H1 (cell line): Measurements from ENCODE around the gene IER5. TPM values are rescaled to one million over a fixed set of nuclear protein-coding genes. Genes with fewer than 3 reads are reported as not detected.

Experiments
- CTCF ChIA-PET: fragments of 300-600 bp; sonication (Branson Sonifier 250); formaldehyde crosslinking; loops from one replicate; lab custom pipeline; 2021; ENCODE audit not compliant: partially characterized antibody; lab: Charles Lee
- POLR2A ChIA-PET: fragments of 300-600 bp; sonication (Branson Sonifier 250); formaldehyde crosslinking; loops from one replicate; lab custom pipeline; 2021; ENCODE audit warnings: inconsistent platforms; ENCODE audit not compliant: partially characterized antibody; lab: Charles Lee
- DNase-seq, 2 experiments: peaks; one replicate each; pipeline versions ENCODE4 v3.0.0 to v3.0.0-alpha.2; 2010 to 2022; ENCODE audit warnings: low spot score in 2 of 2, low read depth in 1 of 2, mixed read lengths in 1 of 2
- FAIRE-seq: peaks from 2 replicates; lab custom pipeline; 2011; peaks lifted over from hg19 to GRCh38; lab: Jason Lieb, UNC
- H2AFZ ChIP-seq: 2 replicates; pipeline ENCODE4 v1.8.1; 2012; ENCODE audit warnings: low read length, inconsistent platforms
- H2AK5ac ChIP-seq: 2 replicates; pipeline ENCODE4 v1.6.1; 2013; ENCODE audit warnings: low read depth, low read length
- H2BK120ac ChIP-seq: replicated peaks from 2 replicates; pipeline ENCODE3; 2013; ENCODE audit warnings: low read depth, low read length, inconsistent platforms
- H2BK12ac ChIP-seq: 2 replicates; pipeline ENCODE4 v1.6.1; 2013; ENCODE audit warnings: low read depth, low read length
- H2BK15ac ChIP-seq: 2 replicates; pipeline ENCODE4 v1.6.1; 2013; ENCODE audit warnings: low read length
- H2BK20ac ChIP-seq: 2 replicates; pipeline ENCODE4 v1.6.1; 2013; ENCODE audit warnings: low read length
- H2BK5ac ChIP-seq: 2 replicates; pipeline ENCODE4 v1.6.1; 2013; ENCODE audit warnings: low read depth, low read length
- H3K14ac ChIP-seq: 2 replicates; pipeline ENCODE4 v1.6.1; 2013; ENCODE audit warnings: inconsistent platforms; ENCODE audit not compliant: insufficient read length
- H3K18ac ChIP-seq: 2 replicates; pipeline ENCODE4 v1.6.1; 2013; ENCODE audit warnings: low read length; ENCODE audit errors: extremely low read depth
- H3K23ac ChIP-seq: 2 replicates; pipeline ENCODE4 v1.6.1; 2013; ENCODE audit warnings: inconsistent platforms; ENCODE audit not compliant: insufficient read length
- H3K23me2 ChIP-seq: 2 replicates; pipeline ENCODE4 v1.6.1; 2013; ENCODE audit warnings: low read depth, low read length
- H3K27ac ChIP-seq: 2 replicates; pipeline ENCODE4 v1.6.1; 2011; ENCODE audit warnings: low read depth, low read length, inconsistent platforms
- H3K27me3 ChIP-seq, 4 experiments: replicated peaks in 1 of 4; 1 replicate in 1 of 4; 2 replicates in 3 of 4; pipeline versions ENCODE4 v1.6.1 to v1.8.1; 2011 to 2013; ENCODE audit warnings: low read length in 3 of 4, mild to moderate bottlenecking in 3 of 4, inconsistent platforms in 2 of 4, mixed read lengths in 2 of 4, moderate library complexity in 1 of 4; ENCODE audit not compliant: control insufficient read depth in 3 of 4, insufficient read depth in 3 of 4; ENCODE audit errors: extremely low read depth in 1 of 4
- H3K36me3 ChIP-seq, 4 experiments: 2 replicates each; pipeline versions ENCODE4 v1.6.1 to v1.8.1; 2011 to 2013; ENCODE audit warnings: mild to moderate bottlenecking in 4 of 4, low read length in 3 of 4, moderate library complexity in 2 of 4, control low read depth in 1 of 4, inconsistent platforms in 1 of 4; ENCODE audit not compliant: insufficient read depth in 4 of 4, control insufficient read depth in 2 of 4
- H3K4ac ChIP-seq: replicated peaks from 2 replicates; pipeline ENCODE3; 2013; ENCODE audit warnings: low read length, low read depth, mixed read lengths, inconsistent platforms; ENCODE audit not compliant: insufficient read length
- H3K4me1 ChIP-seq, 4 experiments: replicated peaks in 1 of 4; 1 replicate in 1 of 4; 2 replicates in 3 of 4; pipeline versions ENCODE4 v1.6.1 to v1.8.1; 2011 to 2013; ENCODE audit warnings: low read length in 3 of 4, inconsistent platforms in 2 of 4, mixed read lengths in 1 of 4; ENCODE audit not compliant: insufficient read depth in 4 of 4, control insufficient read depth in 3 of 4
- H3K4me2 ChIP-seq, 2 experiments: 2 replicates each; pipeline versions ENCODE4 v1.6.1 to v1.8.1; 2011 to 2013; ENCODE audit warnings: low read depth in 2 of 2, low read length in 2 of 2, control low read depth in 1 of 2, inconsistent platforms in 1 of 2, mild to moderate bottlenecking in 1 of 2; ENCODE audit not compliant: insufficient read depth in 1 of 2
- H3K4me3 ChIP-seq, 4 experiments: fragments of 200-600, 300-600 bp in 1 of 4; sonication (generic), shearing (Covaris generic), sonication (Bioruptor Twin) in 1 of 4; 2 replicates each; pipeline versions ENCODE4 v1.5.1 to v1.8.1; 2011 to 2016; ENCODE audit warnings: low read length in 4 of 4, low read depth in 3 of 4, control low read depth in 2 of 4, inconsistent platforms in 2 of 4, mild to moderate bottlenecking in 2 of 4, mixed read lengths in 1 of 4, moderate library complexity in 1 of 4; ENCODE audit not compliant: insufficient read depth in 2 of 4; ENCODE audit errors: extremely low read depth in 1 of 4
- H3K56ac ChIP-seq: replicated peaks from 2 replicates; pipeline ENCODE3; 2013; ENCODE audit warnings: low read depth, mild to moderate bottlenecking, mixed read lengths, low read length, inconsistent platforms; ENCODE audit not compliant: insufficient read length
- H3K79me1 ChIP-seq: 2 replicates; pipeline ENCODE4 v1.6.1; 2013; ENCODE audit warnings: low read depth, low read length, control low read depth
- H3K79me2 ChIP-seq, 2 experiments: 2 replicates each; pipeline versions ENCODE4 v1.6.1 to v1.8.1; 2012 to 2013; ENCODE audit warnings: low read length in 2 of 2, mild to moderate bottlenecking in 2 of 2, inconsistent platforms in 1 of 2; ENCODE audit not compliant: insufficient read depth in 2 of 2, control insufficient read depth in 1 of 2
- H3K9ac ChIP-seq, 4 experiments: replicated peaks in 1 of 4; 1 replicate in 1 of 4; 2 replicates in 3 of 4; pipeline versions ENCODE4 v1.6.1 to v1.8.1; 2011 to 2013; ENCODE audit warnings: low read depth in 3 of 4, low read length in 3 of 4, control low read depth in 2 of 4, mild to moderate bottlenecking in 2 of 4, moderate library complexity in 2 of 4, inconsistent platforms in 1 of 4; ENCODE audit errors: extremely low read depth in 1 of 4
- H3K9me3 ChIP-seq, 2 experiments: 2 replicates each; pipeline versions ENCODE4 v1.6.1 to v1.8.1; 2012 to 2013; ENCODE audit warnings: mild to moderate bottlenecking in 2 of 2, moderate library complexity in 2 of 2, control low read depth in 1 of 2, inconsistent platforms in 1 of 2, low read depth in 1 of 2, low read length in 1 of 2, mixed read lengths in 1 of 2; ENCODE audit not compliant: insufficient read depth in 2 of 2
- H4K20me1 ChIP-seq, 2 experiments: replicated peaks in 1 of 2; 2 replicates each; pipeline versions ENCODE3 to v1.8.1; 2011 to 2013; ENCODE audit warnings: inconsistent platforms in 2 of 2, low read length in 2 of 2, mild to moderate bottlenecking in 1 of 2; ENCODE audit not compliant: insufficient read depth in 2 of 2, control insufficient read depth in 1 of 2
- H4K5ac ChIP-seq: 2 replicates; pipeline ENCODE4 v1.6.1; 2013; ENCODE audit warnings: low read length, low read depth, mixed read lengths, inconsistent platforms; ENCODE audit not compliant: insufficient read length
- H4K8ac ChIP-seq: 2 replicates; pipeline ENCODE4 v1.8.0; 2013; ENCODE audit warnings: mild to moderate bottlenecking, moderate library complexity, low read length, inconsistent platforms; ENCODE audit not compliant: insufficient read depth; ENCODE audit errors: extremely low read depth
- H4K91ac ChIP-seq: replicated peaks from 2 replicates; pipeline ENCODE3; 2013; ENCODE audit warnings: low read length, mixed read lengths, inconsistent platforms; ENCODE audit not compliant: insufficient read length
- BACH1 ChIP-seq: IDR thresholded peaks from 2 replicates; pipeline ENCODE4 v1.6.1; 2012; ENCODE audit warnings: low read length, improper control_type of control experiment
- CBX8 ChIP-seq: fragments of 300-800, 300-1000 bp; sonication (generic); IDR thresholded peaks from 2 replicates; pipeline ENCODE4 v1.7.1; 2016; ENCODE audit warnings: low read depth, low read length, borderline replicate concordance
- CHD1 ChIP-seq: IDR thresholded peaks from 2 replicates; pipeline ENCODE4 v1.6.1; 2012; ENCODE audit warnings: low read depth, low read length, improper control_type of control experiment
- CREB1 ChIP-seq: IDR thresholded peaks from 2 replicates; pipeline ENCODE4 v1.6.1; 2012; ENCODE audit warnings: inconsistent platforms
- EGR1 ChIP-seq: IDR thresholded peaks from 2 replicates; pipeline ENCODE4 v1.6.1; 2011; ENCODE audit warnings: low read depth, low read length, borderline replicate concordance
- KDM4A ChIP-seq: IDR thresholded peaks from one replicate; pipeline ENCODE4 v1.7.1; 2012; ENCODE audit warnings: low read depth, mild to moderate bottlenecking, moderate library complexity, low read length, inconsistent platforms; ENCODE audit not compliant: severe bottlenecking
- NRF1 ChIP-seq: IDR thresholded peaks from 2 replicates; pipeline ENCODE4 v1.6.1; 2011; ENCODE audit warnings: mild to moderate bottlenecking, low read depth, low read length, improper control_type of control experiment
- RXRA ChIP-seq: IDR thresholded peaks from 2 replicates; pipeline ENCODE4 v1.6.1; 2011; ENCODE audit warnings: low read depth, mild to moderate bottlenecking, low read length, moderate library complexity; ENCODE audit not compliant: insufficient read depth
- SP1 ChIP-seq: IDR thresholded peaks from 2 replicates; pipeline ENCODE4 v1.6.1; 2011; ENCODE audit warnings: low read depth, low read length
- SP4 ChIP-seq: IDR thresholded peaks from 2 replicates; pipeline ENCODE4 v1.6.1; 2012; ENCODE audit warnings: low read length, inconsistent platforms
- WGBS, 2 experiments: shearing (Covaris generic) in 1 of 2; methylation state at CpG; one replicate each; pipeline versions ENCODE4 v1.1.6 to v1.1.7; 2013 to 2015; ENCODE audit warnings: low lambda C conversion rate in 2 of 2, mixed read lengths in 2 of 2, inconsistent platforms in 1 of 2, low coverage in 1 of 2, missing lambda C conversion rate in 1 of 2; ENCODE audit not compliant: insufficient replicate concordance in 2 of 2, insufficient coverage in 1 of 2, insufficient read length in 1 of 2; ENCODE audit errors: extremely low coverage in 1 of 2, missing lambda C conversion rate in 1 of 2; 5-methylcytosine and 5-hydroxymethylcytosine counted together
- polyA plus RNA-seq, 7 experiments: library from polyadenylated mRNA; depleted of rRNA in 3 of 7; stranded (reverse) in 5 of 7; unstranded in 2 of 7; fragments of >200 nt in 5 of 7; fragments of 200-250 nt in 2 of 7; gene quantifications; 1 replicate in 5 of 7; 2 replicates in 1 of 7; 4 replicates in 1 of 7; pipeline versions ENCODE4 v1.2.1 to v1.2.3, GENCODE V29; 2011 to 2013; ENCODE audit warnings: missing spikeins in 2 of 7, mixed read lengths in 2 of 7
- total RNA-seq: library from RNA; stranded (reverse); fragmentation: NEBNext Ultra II Directional; extraction: Animal tissue kit (Norgen Biotek cat#: 25700); gene quantifications from 2 replicates; pipeline ENCODE4 v1.2.1, GENCODE V29; 2021

Gene IER5
- total and polyA plus RNA-seq, 2 of the 8 experiments (the other 6 are each of a cell fraction or from before 2014, with no cell fraction given), result 3.5 to 7.7 TPM

- H4K8ac ChIP-seq, result peak overlapping the region; percentile 32; the same call in 1 of the 2 replicates
- no peak for TF ChIP-seq SP1
- no peak for TF ChIP-seq NRF1
- TF ChIP-seq BACH1, result no peak
- no peak for TF ChIP-seq CHD1
- TF ChIP-seq RXRA, result no peak
- no peak for TF ChIP-seq CREB1
- no peak for TF ChIP-seq CBX8
- TF ChIP-seq EGR1, result no peak
- no peak for TF ChIP-seq SP4
- TF ChIP-seq KDM4A, result no peak
- TF ChIP-seq, all 59 proteins: peak for 0
- Histone ChIP-seq H3K4me2 (no peak overlapping the region), H3K79me2 (no peaks in the 10 kb centered on the region), H3K14ac (no peak overlapping the region), H3K79me1 (no peaks in the 10 kb centered on the region), H4K5ac (no peak overlapping the region), H2AFZ (no peak overlapping the region), H2BK15ac (peak overlapping the region; percentile 72; the same call in 1 of the 2 replicates), H3K9me3 (no peaks in the 10 kb centered on the region), H3K56ac (no peak overlapping the region), H3K9ac (no peak overlapping the region), H3K4me3 (no peak overlapping the region), H2BK5ac (no peak overlapping the region), H3K27me3 (no peaks in the 10 kb centered on the region; a peak in 2 of 7 replicates), H4K20me1 (no peaks in the 10 kb centered on the region), H3K4me1 (peaks cover 23 to 45% (median 33%) of the 10 kb centered on the region in 4 experiments), H3K27ac (no peak overlapping the region), H3K23me2 (peaks cover 2% of the 10 kb centered on the region; the same call in 1 of the 2 replicates), H2AK5ac (no peak overlapping the region; the same call in 1 of the 2 replicates), H3K36me3 (no peaks in the 10 kb centered on the region), H2BK20ac (0 out of 2 replicates have a peak overlapping the region, but pooled peaks have one; percentile 32), H3K18ac (no peak overlapping the region), H2BK12ac (0 out of 2 replicates have a peak overlapping the region, but pooled peaks have one; percentile 50), H4K91ac (no peak overlapping the region), H2BK120ac (no peak overlapping the region), H3K4ac (no peak overlapping the region), H3K23ac (no peak overlapping the region)
- 84% methylated on average over 8 of the region's 8 CpGs; no CpG with 5 or more reads in 1 of the 2 experiments for WGBS, 2 experiments
- no peak for FAIRE-seq
- POLR2A ChIA-PET, result interaction anchor here (1.0 to 2.0 kb wide), 2 partner anchors 17 to 43 kb away, joined by 3 to 7 read pairs; partner anchors contain the start of gene IER5
- CTCF ChIA-PET, result interaction anchor here (0.8 to 2.8 kb wide), 7 partner anchors 9 to 94 kb away, joined by 3 to 20 read pairs (median 3); no protein-coding TSS in a partner anchor
- no peak for DNase-seq
Measured at GRCh38 chr1:181131255-181131941, 42.9 kb downstream of the IER5 start.
